Nephron progenitor cell (in vitro differentiated cells): Measurements from ENCODE around the gene MAGEB17.
"Not testable (repeated sequence)": the region's sequence is repeated elsewhere in the genome, so short reads cannot be mapped to it uniquely, and the experiment has no call there.

Experiments used
- DNase-seq: peaks from one replicate; pipeline ENCODE4 v3.0.0; 2021
- H3K27ac Mint-ChIP-seq: 2 replicates; pipeline ENCODE4 v1.8.0; 2021; ENCODE audit warnings: mild to moderate bottlenecking, moderate library complexity, mixed read lengths
- H3K27me3 Mint-ChIP-seq: 2 replicates; pipeline ENCODE4 v1.8.0; 2021; ENCODE audit warnings: mild to moderate bottlenecking, low read depth, mixed read lengths; ENCODE audit not compliant: poor library complexity
- H3K36me3 Mint-ChIP-seq: 2 replicates; pipeline ENCODE4 v1.8.0; 2021; ENCODE audit warnings: low read depth, mixed read lengths
- H3K4me1 Mint-ChIP-seq: 2 replicates; pipeline ENCODE4 v1.8.0; 2021; ENCODE audit warnings: mixed read lengths
- H3K4me3 Mint-ChIP-seq: 2 replicates; pipeline ENCODE4 v1.8.0; 2021; ENCODE audit warnings: mild to moderate bottlenecking, moderate library complexity, mixed read lengths
- H3K9me3 Mint-ChIP-seq: 2 replicates; pipeline ENCODE4 v1.8.0; 2021; ENCODE audit warnings: mild to moderate bottlenecking, moderate library complexity, mixed read lengths
- CTCF ChIP-seq: fragments of 200-600 bp; sonication (generic); IDR thresholded peaks from 2 replicates; pipeline ENCODE4 v1.5.0; 2021; ENCODE audit warnings: antibody characterized with exemption

MAGEB17 gene

GRCh38 chrX:16145656-16146055 is 21.6 kb upstream of the MAGEB17 start:
- Mint-ChIP-seq H3K9me3 (peaks cover 14% of the 10 kb centered on the region), H3K4me3 (no peak overlapping the region), H3K4me1 (no peaks in the 10 kb centered on the region), H3K27me3 (no peaks in the 10 kb centered on the region), H3K27ac (no peak overlapping the region), H3K36me3 (peaks cover 6% of the 10 kb centered on the region)
- TF ChIP-seq CTCF, result no peak
- DNase-seq, result no peak

DNA sequence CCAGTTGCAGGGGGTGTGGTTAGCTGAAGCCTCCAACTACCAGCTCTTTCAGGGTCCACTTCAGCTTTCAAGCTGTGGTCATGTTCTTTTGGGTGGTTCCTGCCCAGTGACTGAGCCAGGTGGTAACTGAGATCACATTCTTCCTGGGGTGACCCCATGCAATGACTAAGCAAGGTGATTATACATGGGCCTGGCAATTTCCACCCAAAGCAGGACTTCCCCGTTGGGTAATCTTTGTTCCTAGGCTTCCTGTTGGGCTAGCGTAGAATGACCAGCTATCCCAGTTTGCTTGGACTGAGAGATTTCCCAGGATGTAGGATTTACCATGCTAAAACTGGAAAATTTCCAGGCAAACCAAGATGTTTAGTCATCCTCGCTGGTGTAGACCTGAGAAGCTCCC is 18.4 kb upstream of the MAGEB17 start:
- no peak overlapping the region for H3K27ac Mint-ChIP-seq
- no peaks in the 10 kb centered on the region for H3K4me1 Mint-ChIP-seq
- no peaks in the 10 kb centered on the region for H3K27me3 Mint-ChIP-seq
- H3K36me3 Mint-ChIP-seq, result peaks cover 6% of the 10 kb centered on the region
- H3K4me3 Mint-ChIP-seq, result no peak overlapping the region
- no peak for TF ChIP-seq CTCF
- H3K9me3 Mint-ChIP-seq, result peaks cover 7% of the 10 kb centered on the region
- DNase-seq, result no peak

DNA sequence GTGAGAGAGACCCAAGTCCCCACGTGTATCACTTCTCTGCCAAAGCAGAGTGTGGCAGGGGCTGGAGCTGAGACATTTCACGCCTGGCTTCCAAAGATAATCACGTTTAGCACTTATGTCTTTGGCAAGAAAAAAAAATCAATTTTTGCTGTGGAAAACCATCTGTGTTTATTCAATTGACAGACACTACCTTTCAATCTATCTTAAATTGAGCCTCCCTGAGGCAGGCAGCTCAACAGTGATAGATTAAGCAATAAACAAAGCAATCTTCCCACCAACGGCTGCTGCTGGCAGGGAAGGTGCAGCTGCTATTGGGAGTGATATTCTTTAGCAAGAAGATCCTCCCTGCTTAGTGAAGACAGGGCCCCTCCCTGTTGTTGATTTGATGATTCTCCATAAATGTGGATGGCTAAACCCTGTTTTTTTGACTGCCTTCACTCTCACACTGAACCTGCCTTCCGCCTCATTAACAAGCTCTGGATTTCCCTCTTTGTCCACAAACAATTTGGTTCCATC is 11.6 kb upstream of the MAGEB17 start:
- Mint-ChIP-seq H3K9me3 (no peaks in the 10 kb centered on the region), H3K27ac (peak overlapping the region; percentile 1), H3K4me3 (no peak overlapping the region), H3K27me3 (no peaks in the 10 kb centered on the region), H3K36me3 (no peaks in the 10 kb centered on the region), H3K4me1 (peaks cover 6% of the 10 kb centered on the region)
- no peak for DNase-seq
- no peak for TF ChIP-seq CTCF

- Mint-ChIP-seq H3K9me3 (no peaks in the 10 kb centered on the region), H3K27me3 (no peaks in the 10 kb centered on the region), H3K4me1 (peaks cover 6% of the 10 kb centered on the region), H3K36me3 (no peaks in the 10 kb centered on the region), H3K27ac (no peak overlapping the region), H3K4me3 (no peak overlapping the region)
- no peak for TF ChIP-seq CTCF
- no peak for DNase-seq
These were observed 10.5 kb upstream of the MAGEB17 start for GRCh38 chrX:16156692-16157331.

- H3K4me1 Mint-ChIP-seq, result peaks cover 4% of the 10 kb centered on the region
- no peak for TF ChIP-seq CTCF
- H3K4me3 Mint-ChIP-seq, result no peak overlapping the region
- H3K27me3 Mint-ChIP-seq, result no peaks in the 10 kb centered on the region
- DNase-seq, result no peak
- H3K27ac Mint-ChIP-seq, result no peak overlapping the region
- H3K36me3 Mint-ChIP-seq, result no peaks in the 10 kb centered on the region
- no peaks in the 10 kb centered on the region for H3K9me3 Mint-ChIP-seq
These were observed 6.6 kb upstream of the MAGEB17 start for GRCh38 chrX:16160729-16161128.

DNA sequence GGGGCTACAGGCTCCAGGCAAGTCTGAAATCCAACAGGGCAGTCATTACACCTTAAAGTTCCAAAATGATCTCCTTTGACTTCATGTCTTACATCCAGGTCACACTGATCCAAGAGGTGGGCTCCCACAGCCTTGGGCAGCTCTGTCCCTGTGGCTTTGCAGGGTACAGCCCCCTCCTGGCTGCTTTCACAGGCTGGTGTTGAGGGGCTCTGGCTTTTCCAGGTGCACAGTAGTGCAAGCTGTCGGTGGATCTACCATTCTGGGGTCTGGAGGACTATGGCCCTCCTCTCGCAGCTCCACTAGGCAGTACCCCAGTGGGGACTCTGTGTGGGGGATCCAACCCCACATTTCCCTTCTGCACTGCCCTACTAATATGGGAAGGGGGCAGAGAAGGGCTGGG is 6.1 kb upstream of the MAGEB17 start:
- H3K4me1 Mint-ChIP-seq, H3K27ac Mint-ChIP-seq, H3K36me3 Mint-ChIP-seq, H3K9me3 Mint-ChIP-seq, DNase-seq, H3K4me3 Mint-ChIP-seq, H3K27me3 Mint-ChIP-seq: not testable (repeated sequence)
